ENCODE measurements around the gene ANKRD28.

- no peak for TF ChIP-seq REST (IDR thresholded peaks at IDR 0.05; ENCODE audit: insufficient read depth in 1 of 2, low read depth in 2 of 2, low read length in 2 of 2)
- no peak for TF ChIP-seq POLR2AphosphoS5 (IDR thresholded peaks at IDR 0.05; ENCODE audit: low read depth, low read length)
- no peak for TF ChIP-seq SIN3A (IDR thresholded peaks at IDR 0.05; ENCODE audit: borderline replicate concordance, insufficient read depth, low read length)
- TF ChIP-seq TAF1 (IDR thresholded peaks at IDR 0.05; ENCODE audit: borderline replicate concordance, insufficient read depth, low read length) = no peak
- peak; percentile 79 for TF ChIP-seq FOXP2 (optimal IDR thresholded peaks at IDR 0.05; ENCODE audit: borderline replicate concordance, extremely low read depth, extremely low read length, insufficient read depth)
Observed at GRCh38 chr3:15685927-15686326, 111.9 kb downstream of the ANKRD28 start.
